ENCODE results near the gene IGSF3.

- TF ChIP-seq CTCF (IDR thresholded peaks at IDR 0.05 in 4 of 5, conservative IDR thresholded peaks at IDR 0.05 in 1 of 5) (no peak), POLR2A (IDR thresholded peaks at IDR 0.05) (no peak)
Observed at GRCh38 chr1:116679091-116679827, 11.7 kb upstream of the IGSF3 start.

Data from gastrocnemius medialis (tissue), 4 donors.